ENCODE measurements around the gene DENND2A.
"Not testable (repeated sequence)": the region's sequence is repeated elsewhere in the genome, so short reads cannot be mapped to it uniquely, and the experiment has no call there.

The DENND2A gene

GRCh38 chr7:140678816-140679130 is 38.2 kb upstream of the DENND2A start:
- H3K4me3 ChIP-seq (ENCODE audit: low read depth in 1 of 2, low read length in 1 of 2): no peak overlapping the region
- TF ChIP-seq CTCF (IDR thresholded peaks at IDR 0.05): no peak
- H3K36me3 ChIP-seq: peaks cover 29% of the 10 kb centered on the region
- H3K4me1 ChIP-seq (ENCODE audit: control insufficient read depth in 1 of 2, insufficient read depth in 1 of 2, low read depth in 1 of 2, low read length in 1 of 2): peaks cover 9 to 17% of the 10 kb centered on the region in 2 experiments
- no peaks in the 10 kb centered on the region for H3K9me3 ChIP-seq
- no peaks in the 10 kb centered on the region for H3K27me3 ChIP-seq
- no peak overlapping the region for H3K27ac ChIP-seq

GRCh38 chr7:140678081-140678815 is 37.6 kb upstream of the DENND2A start:
- Histone ChIP-seq H3K9me3 (no peaks in the 10 kb centered on the region), H3K27me3 (no peaks in the 10 kb centered on the region), H3K36me3 (peaks cover 25% of the 10 kb centered on the region), H3K4me3 (ENCODE audit: low read depth in 1 of 2, low read length in 1 of 2) (no peak overlapping the region), H3K27ac (no peak overlapping the region), H3K4me1 (ENCODE audit: control insufficient read depth in 1 of 2, insufficient read depth in 1 of 2, low read depth in 1 of 2, low read length in 1 of 2) (peaks cover 14 to 22% of the 10 kb centered on the region in 2 experiments)
- TF ChIP-seq CTCF (IDR thresholded peaks at IDR 0.05): no peak

GRCh38 chr7:140677496-140677895 is 36.9 kb upstream of the DENND2A start:
- no peak for TF ChIP-seq CTCF (IDR thresholded peaks at IDR 0.05)
- Histone ChIP-seq H3K27me3 (no peaks in the 10 kb centered on the region), H3K9me3 (no peaks in the 10 kb centered on the region), H3K36me3 (peaks cover 25% of the 10 kb centered on the region), H3K4me3 (ENCODE audit: low read depth in 1 of 2, low read length in 1 of 2) (no peak overlapping the region), H3K4me1 (ENCODE audit: control insufficient read depth in 1 of 2, insufficient read depth in 1 of 2, low read depth in 1 of 2, low read length in 1 of 2) (peaks cover 16 to 24% of the 10 kb centered on the region in 2 experiments), H3K27ac (no peak overlapping the region)

- not testable (repeated sequence) for H3K9me3 ChIP-seq; H3K27me3 ChIP-seq; H3K27ac ChIP-seq; H3K4me3 ChIP-seq (ENCODE audit: low read depth in 1 of 2, low read length in 1 of 2)
- peaks cover 22% of the 10 kb centered on the region for H3K36me3 ChIP-seq
- H3K4me1 ChIP-seq (ENCODE audit: control insufficient read depth in 1 of 2, insufficient read depth in 1 of 2, low read depth in 1 of 2, low read length in 1 of 2): peaks cover 19 to 29% of the 10 kb centered on the region in 2 experiments
Observed at GRCh38 chr7:140676956-140677355, 36.3 kb upstream of the DENND2A start.

GRCh38 chr7:140676306-140676705 is 35.7 kb upstream of the DENND2A start:
- peaks cover 17% of the 10 kb centered on the region for H3K36me3 ChIP-seq
- no peak for TF ChIP-seq CTCF (IDR thresholded peaks at IDR 0.05)
- peaks cover 19 to 29% of the 10 kb centered on the region in 2 experiments for H3K4me1 ChIP-seq (ENCODE audit: control insufficient read depth in 1 of 2, insufficient read depth in 1 of 2, low read depth in 1 of 2, low read length in 1 of 2)
- H3K9me3 ChIP-seq: no peaks in the 10 kb centered on the region
- no peak overlapping the region for H3K4me3 ChIP-seq (ENCODE audit: low read depth in 1 of 2, low read length in 1 of 2)
- H3K27me3 ChIP-seq: no peaks in the 10 kb centered on the region
- H3K27ac ChIP-seq: no peak overlapping the region

GRCh38 chr7:140675726-140676125 is 35.1 kb upstream of the DENND2A start:
- Histone ChIP-seq H3K4me1 (ENCODE audit: control insufficient read depth in 1 of 2, insufficient read depth in 1 of 2, low read depth in 1 of 2, low read length in 1 of 2) (peaks cover 19 to 29% of the 10 kb centered on the region in 2 experiments), H3K36me3 (peaks cover 13% of the 10 kb centered on the region), H3K4me3 (ENCODE audit: low read depth in 1 of 2, low read length in 1 of 2) (no peak overlapping the region), H3K9me3 (no peaks in the 10 kb centered on the region), H3K27me3 (no peaks in the 10 kb centered on the region), H3K27ac (no peak overlapping the region)
- TF ChIP-seq CTCF (IDR thresholded peaks at IDR 0.05): no peak
